K562 (cell line): ENCODE data around the gene CYLD. TPM values are rescaled to one million over a fixed set of nuclear protein-coding genes. Genes with fewer than 3 reads are reported as not detected.

ENCODE experiments used
- ARID2 ChIP-seq: fragments of 450-650 bp; IDR thresholded peaks from 2 replicates; pipeline ENCODE4 v1.6.1; 2017; ENCODE audit warnings: antibody characterized with exemption, mild to moderate bottlenecking
- ATF1 ChIP-seq, 2 experiments: fragments of 450-650 bp in 1 of 2; IDR thresholded peaks; 2 replicates each; pipeline ENCODE4 v1.6.1; 2016; ENCODE audit warnings: missing compliant biosample characterization in 1 of 2, missing genetic modification characterization in 1 of 2
- CREM ChIP-seq: IDR thresholded peaks from 2 replicates; pipeline ENCODE4 v1.6.1; 2014; ENCODE audit warnings: antibody characterized with exemption, low read depth
- CTBP1 ChIP-seq: fragments of 450-650 bp; IDR thresholded peaks from 2 replicates; pipeline ENCODE4 v1.6.1; 2016; ENCODE audit warnings: borderline replicate concordance
- EGR1 ChIP-seq: fragments of 450-650 bp; conservative IDR thresholded peaks from 2 replicates; pipeline ENCODE4 v1.6.1; 2017; ENCODE audit warnings: mild to moderate bottlenecking
- FOSL1 ChIP-seq: fragments of 200-800 bp; sonication (Bioruptor generic); conservative IDR thresholded peaks from 2 replicates; pipeline ENCODE4 v1.6.1; 2016; ENCODE audit warnings: missing genetic modification characterization, missing compliant biosample characterization
- GABPA ChIP-seq: fragments of 200-800 bp; sonication (Bioruptor generic); conservative IDR thresholded peaks from 2 replicates; pipeline ENCODE4 v1.6.1; 2016; ENCODE audit warnings: low read depth, missing genetic modification characterization, missing compliant biosample characterization
- HMGN3 ChIP-seq: IDR thresholded peaks from 2 replicates; pipeline ENCODE4 v1.6.1; 2011; ENCODE audit warnings: borderline replicate concordance, low read depth, mild to moderate bottlenecking, mixed read lengths, low read length; ENCODE audit not compliant: insufficient read length; ENCODE audit errors: extremely low read depth
- KDM2B ChIP-seq: fragments of 250-450 bp; sonication (Bioruptor Pico); IDR thresholded peaks from 2 replicates; pipeline ENCODE4 v1.8.0; 2021; ENCODE audit warnings: mild to moderate bottlenecking, moderate library complexity
- KDM4B ChIP-seq, 2 experiments: fragments of 450-650 bp in 1 of 2; sonication (generic) in 1 of 2; IDR thresholded peaks; 2 replicates each; pipeline ENCODE4 v1.6.1; 2016 to 2017; ENCODE audit warnings: borderline replicate concordance in 2 of 2, antibody characterized with exemption in 1 of 2, low read depth in 1 of 2, mild to moderate bottlenecking in 1 of 2
- MEIS2 ChIP-seq: fragments of 450-650 bp; IDR thresholded peaks from 2 replicates; pipeline ENCODE4 v1.6.1; 2014; ENCODE audit warnings: mild to moderate bottlenecking; ENCODE audit not compliant: partially characterized antibody
- PHF8 ChIP-seq: fragments of 200-600 bp; sonication (generic); IDR thresholded peaks from 2 replicates; pipeline ENCODE4 v1.6.1; 2012; ENCODE audit warnings: mixed run types, mild to moderate bottlenecking, inconsistent platforms, low read length, moderate library complexity, borderline replicate concordance
- PHTF2 ChIP-seq: fragments of 250-450 bp; sonication (Bioruptor Pico); IDR thresholded peaks from 2 replicates; pipeline ENCODE4 v1.5.0; 2021; ENCODE audit warnings: mild to moderate bottlenecking
- PPARD ChIP-seq: fragments of 250-450 bp; sonication (Bioruptor Pico); IDR thresholded peaks from 2 replicates; pipeline ENCODE4 v1.8.0; 2022; ENCODE audit warnings: inconsistent platforms, mild to moderate bottlenecking, moderate library complexity
- PRMT5 ChIP-seq: sonication (generic); formaldehyde crosslinking; IDR thresholded peaks from 2 replicates; pipeline ENCODE4 v1.5.0; 2020; ENCODE audit warnings: missing genetic modification reagents
- RB1 ChIP-seq: fragments of 450-650 bp; IDR thresholded peaks from 2 replicates; pipeline ENCODE4 v1.6.1; 2017; ENCODE audit warnings: low read depth, mild to moderate bottlenecking
- RBM25 ChIP-seq: fragments of 200-400 bp; formaldehyde crosslinking; IDR thresholded peaks from 2 replicates; pipeline ENCODE4 v1.6.1; 2018; ENCODE audit warnings: low read length, low read depth, moderate library complexity; ENCODE audit not compliant: severe bottlenecking
- RFX5 ChIP-seq: IDR thresholded peaks from 2 replicates; pipeline ENCODE4 v1.6.1; 2011; ENCODE audit warnings: low read depth, mild to moderate bottlenecking, improper control_type of control experiment, low read length
- ZNF444 ChIP-seq: fragments of 250-450 bp; sonication (Bioruptor Pico); IDR thresholded peaks from 2 replicates; pipeline ENCODE4 v1.4.0; 2020; ENCODE audit warnings: mild to moderate bottlenecking, moderate library complexity
- polyA plus RNA-seq, 8 experiments: library from polyadenylated mRNA; depleted of rRNA in 4 of 8; stranded (reverse) in 5 of 8; unstranded in 3 of 8; fragments of >200 nt; fragmentation: Nextera tagmentation in 2 of 8; fragmentation: Illumina TruSeq in 1 of 8; extraction: Ambion mirVana in 2 of 8; extraction: Trizol in 1 of 8; gene quantifications; 2 replicates each; pipeline versions ENCODE4 v1.2.1 to v1.2.3, GENCODE V29; 2011 to 2014; ENCODE audit warnings: inconsistent platforms in 1 of 8, missing spikeins in 1 of 8
- total RNA-seq, 7 experiments: library from RNA; depleted of rRNA in 6 of 7; stranded (reverse); fragments of >200 nt in 6 of 7; fragmentation: Illumina TruSeq in 2 of 7; extraction: Trizol in 2 of 7; gene quantifications; 2 replicates each; pipeline versions ENCODE4 v1.2.1 to v1.2.3, GENCODE V29; 2011 to 2021; ENCODE audit warnings: low replicate concordance in 1 of 7
- TF ChIP-seq, protein P1 (sequence below), 2 experiments: fragments of 450-650 bp; formaldehyde crosslinking in 1 of 2; IDR thresholded peaks; 2 replicates each; pipeline versions ENCODE4 v1.4.0 to v1.6.1; 2014 to 2020; ENCODE audit warnings: mild to moderate bottlenecking in 2 of 2, borderline replicate concordance in 1 of 2, low read depth in 1 of 2

CYLD gene
- total and polyA plus RNA-seq, 9 of the 15 experiments (the other 6 are each of a cell fraction or from before 2014, with no cell fraction given): 3.4 to 7.4 (median 5.3) TPM

DNA sequence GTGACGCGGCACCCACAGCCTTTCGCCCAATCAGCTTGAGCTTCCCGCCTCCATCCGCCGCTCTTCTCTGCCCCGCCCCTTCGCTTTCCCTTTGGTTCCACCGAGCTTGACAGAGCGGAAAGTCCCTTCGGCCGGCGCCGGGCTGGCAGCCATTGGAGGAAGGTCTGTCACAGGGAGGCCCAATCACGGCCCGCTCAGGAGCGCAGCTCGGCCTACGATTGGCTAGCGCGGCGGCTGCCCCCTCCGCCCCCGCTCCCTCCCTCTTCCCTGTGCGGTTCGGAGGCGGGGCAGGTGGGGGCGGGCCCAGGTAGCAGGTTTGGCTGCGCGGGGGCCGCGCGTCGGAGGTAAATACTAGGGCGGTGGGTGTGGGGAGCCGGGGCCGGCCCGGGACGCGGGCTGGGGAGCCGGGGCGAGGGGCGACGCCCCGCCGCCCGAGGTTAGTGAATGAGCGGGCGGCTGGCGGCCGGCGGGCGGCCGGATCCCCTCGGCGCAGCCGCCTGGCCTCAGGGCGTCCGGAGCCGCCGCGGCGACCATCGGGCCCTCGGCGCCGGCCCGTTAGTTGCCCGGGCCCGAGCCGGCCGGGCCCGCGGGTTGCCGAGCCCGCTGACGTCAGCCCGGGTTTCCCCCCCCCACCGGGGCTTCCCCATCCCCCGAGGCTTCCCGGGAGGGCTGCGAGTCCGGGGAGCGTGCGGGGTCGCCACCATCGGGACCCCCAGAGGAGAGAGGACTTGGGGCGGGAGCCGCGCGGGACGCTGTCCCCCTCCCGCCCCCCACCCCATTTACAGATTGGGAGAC lies at the start of gene CYLD (continued):
- TF ChIP-seq, protein P1, sequence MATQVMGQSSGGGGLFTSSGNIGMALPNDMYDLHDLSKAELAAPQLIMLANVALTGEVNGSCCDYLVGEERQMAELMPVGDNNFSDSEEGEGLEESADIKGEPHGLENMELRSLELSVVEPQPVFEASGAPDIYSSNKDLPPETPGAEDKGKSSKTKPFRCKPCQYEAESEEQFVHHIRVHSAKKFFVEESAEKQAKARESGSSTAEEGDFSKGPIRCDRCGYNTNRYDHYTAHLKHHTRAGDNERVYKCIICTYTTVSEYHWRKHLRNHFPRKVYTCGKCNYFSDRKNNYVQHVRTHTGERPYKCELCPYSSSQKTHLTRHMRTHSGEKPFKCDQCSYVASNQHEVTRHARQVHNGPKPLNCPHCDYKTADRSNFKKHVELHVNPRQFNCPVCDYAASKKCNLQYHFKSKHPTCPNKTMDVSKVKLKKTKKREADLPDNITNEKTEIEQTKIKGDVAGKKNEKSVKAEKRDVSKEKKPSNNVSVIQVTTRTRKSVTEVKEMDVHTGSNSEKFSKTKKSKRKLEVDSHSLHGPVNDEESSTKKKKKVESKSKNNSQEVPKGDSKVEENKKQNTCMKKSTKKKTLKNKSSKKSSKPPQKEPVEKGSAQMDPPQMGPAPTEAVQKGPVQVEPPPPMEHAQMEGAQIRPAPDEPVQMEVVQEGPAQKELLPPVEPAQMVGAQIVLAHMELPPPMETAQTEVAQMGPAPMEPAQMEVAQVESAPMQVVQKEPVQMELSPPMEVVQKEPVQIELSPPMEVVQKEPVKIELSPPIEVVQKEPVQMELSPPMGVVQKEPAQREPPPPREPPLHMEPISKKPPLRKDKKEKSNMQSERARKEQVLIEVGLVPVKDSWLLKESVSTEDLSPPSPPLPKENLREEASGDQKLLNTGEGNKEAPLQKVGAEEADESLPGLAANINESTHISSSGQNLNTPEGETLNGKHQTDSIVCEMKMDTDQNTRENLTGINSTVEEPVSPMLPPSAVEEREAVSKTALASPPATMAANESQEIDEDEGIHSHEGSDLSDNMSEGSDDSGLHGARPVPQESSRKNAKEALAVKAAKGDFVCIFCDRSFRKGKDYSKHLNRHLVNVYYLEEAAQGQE (IDR thresholded peaks at IDR 0.05; ENCODE audit: borderline replicate concordance): no peak
- TF ChIP-seq, protein P1 (CRISPR knock-in tag; IDR thresholded peaks at IDR 0.05; ENCODE audit: low read depth): no peak
- TF ChIP-seq FOSL1 (tag) (0 out of 2 replicates have a peak, but pooled peaks have one; percentile 9), RBM25 (peak; percentile 97), RB1 (peak; percentile 68; the same call in 1 of the 2 replicates), PPARD (CRISPR knock-in tag) (no peak), GABPA (tag) (peak; percentile 92), RFX5 (no peak), PHTF2 (CRISPR knock-in tag) (no peak), ATF1 (CRISPR knock-in tag; IDR thresholded peaks at IDR 0.05) (no peak), ATF1 (tag; IDR thresholded peaks at IDR 0.05) (peak; percentile 87), ARID2 (no peak), KDM2B (no peak), MEIS2 (peak; percentile 67), EGR1 (peak; percentile 100), PHF8 (peak; percentile 54; the same call in 1 of the 2 replicates), PRMT5 (no peak), KDM4B (IDR thresholded peaks at IDR 0.05; ENCODE audit: borderline replicate concordance in 2 of 2, low read depth in 1 of 2) (peak in 1 of 2 experiments; percentile 78; a peak in 1 of 4 replicates), CREM (peak; percentile 61), HMGN3 (peak; percentile 74), ZNF444 (no peak), CTBP1 (peak; percentile 52; the same call in 1 of the 2 replicates)
